Nephron (organoid): Measurements from ENCODE around the gene PPP1CA.

Experiments used
- H3K27ac Mint-ChIP-seq, 3 experiments: 2 replicates each; pipeline ENCODE4 v1.8.0; 2020; ENCODE audit warnings: mixed read lengths in 3 of 3, mild to moderate bottlenecking in 2 of 3, moderate library complexity in 1 of 3
- H3K27me3 Mint-ChIP-seq: 2 replicates; pipeline ENCODE4 v1.8.0; 2021; ENCODE audit warnings: low read depth, mild to moderate bottlenecking, moderate library complexity, mixed read lengths
- H3K36me3 Mint-ChIP-seq: 2 replicates; pipeline ENCODE4 v1.8.0; 2020; ENCODE audit warnings: low read depth, mixed read lengths
- H3K4me1 Mint-ChIP-seq: 2 replicates; pipeline ENCODE4 v1.8.0; 2020; ENCODE audit warnings: mixed read lengths
- H3K4me3 Mint-ChIP-seq, 3 experiments: 2 replicates each; pipeline ENCODE4 v1.8.0; 2020; ENCODE audit warnings: mild to moderate bottlenecking in 3 of 3, mixed read lengths in 3 of 3, moderate library complexity in 2 of 3
- H3K9me3 Mint-ChIP-seq: 2 replicates; pipeline ENCODE4 v1.8.0; 2020; ENCODE audit warnings: mixed read lengths
- TF ChIP-seq, protein P1 (sequence below), 3 experiments: fragments of 200-600 bp; sonication (generic); IDR thresholded peaks; one replicate each; pipeline ENCODE4 v1.5.0; 2021; ENCODE audit warnings: antibody characterized with exemption in 3 of 3; ENCODE audit not compliant: unreplicated experiment in 3 of 3

The PPP1CA gene

DNA sequence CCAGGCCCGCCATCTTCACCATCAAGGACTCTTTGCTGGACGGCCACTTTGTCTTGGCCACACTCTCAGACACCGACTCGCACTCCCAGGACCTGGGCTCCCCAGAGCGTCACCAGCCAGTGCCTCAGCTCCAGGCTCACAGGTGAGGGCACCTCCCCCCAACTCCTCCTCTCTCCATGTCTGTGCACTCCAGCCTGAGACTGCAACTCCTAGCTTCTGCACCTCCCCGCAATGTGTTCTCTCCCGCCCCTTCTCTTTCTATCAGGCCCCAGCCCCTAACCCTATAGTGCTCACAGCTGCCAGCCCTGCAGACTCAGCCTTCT, 5.4 kb downstream of the PPP1CA start:
- peak overlapping the region in 2 of 3 experiments; percentile 31 to 33 for H3K4me3 Mint-ChIP-seq
- peaks cover 14% of the 10 kb centered on the region for H3K36me3 Mint-ChIP-seq
- peaks cover 25% of the 10 kb centered on the region for H3K4me1 Mint-ChIP-seq
- no peaks in the 10 kb centered on the region for H3K9me3 Mint-ChIP-seq
- no peaks in the 10 kb centered on the region for H3K27me3 Mint-ChIP-seq
- H3K27ac Mint-ChIP-seq = peak overlapping the region in 1 of 3 experiments; percentile 62
- TF ChIP-seq, protein P1, sequence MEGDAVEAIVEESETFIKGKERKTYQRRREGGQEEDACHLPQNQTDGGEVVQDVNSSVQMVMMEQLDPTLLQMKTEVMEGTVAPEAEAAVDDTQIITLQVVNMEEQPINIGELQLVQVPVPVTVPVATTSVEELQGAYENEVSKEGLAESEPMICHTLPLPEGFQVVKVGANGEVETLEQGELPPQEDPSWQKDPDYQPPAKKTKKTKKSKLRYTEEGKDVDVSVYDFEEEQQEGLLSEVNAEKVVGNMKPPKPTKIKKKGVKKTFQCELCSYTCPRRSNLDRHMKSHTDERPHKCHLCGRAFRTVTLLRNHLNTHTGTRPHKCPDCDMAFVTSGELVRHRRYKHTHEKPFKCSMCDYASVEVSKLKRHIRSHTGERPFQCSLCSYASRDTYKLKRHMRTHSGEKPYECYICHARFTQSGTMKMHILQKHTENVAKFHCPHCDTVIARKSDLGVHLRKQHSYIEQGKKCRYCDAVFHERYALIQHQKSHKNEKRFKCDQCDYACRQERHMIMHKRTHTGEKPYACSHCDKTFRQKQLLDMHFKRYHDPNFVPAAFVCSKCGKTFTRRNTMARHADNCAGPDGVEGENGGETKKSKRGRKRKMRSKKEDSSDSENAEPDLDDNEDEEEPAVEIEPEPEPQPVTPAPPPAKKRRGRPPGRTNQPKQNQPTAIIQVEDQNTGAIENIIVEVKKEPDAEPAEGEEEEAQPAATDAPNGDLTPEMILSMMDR (IDR thresholded peaks at IDR 0.05; ENCODE audit: unreplicated experiment in 3 of 3) = no peak

DNA sequence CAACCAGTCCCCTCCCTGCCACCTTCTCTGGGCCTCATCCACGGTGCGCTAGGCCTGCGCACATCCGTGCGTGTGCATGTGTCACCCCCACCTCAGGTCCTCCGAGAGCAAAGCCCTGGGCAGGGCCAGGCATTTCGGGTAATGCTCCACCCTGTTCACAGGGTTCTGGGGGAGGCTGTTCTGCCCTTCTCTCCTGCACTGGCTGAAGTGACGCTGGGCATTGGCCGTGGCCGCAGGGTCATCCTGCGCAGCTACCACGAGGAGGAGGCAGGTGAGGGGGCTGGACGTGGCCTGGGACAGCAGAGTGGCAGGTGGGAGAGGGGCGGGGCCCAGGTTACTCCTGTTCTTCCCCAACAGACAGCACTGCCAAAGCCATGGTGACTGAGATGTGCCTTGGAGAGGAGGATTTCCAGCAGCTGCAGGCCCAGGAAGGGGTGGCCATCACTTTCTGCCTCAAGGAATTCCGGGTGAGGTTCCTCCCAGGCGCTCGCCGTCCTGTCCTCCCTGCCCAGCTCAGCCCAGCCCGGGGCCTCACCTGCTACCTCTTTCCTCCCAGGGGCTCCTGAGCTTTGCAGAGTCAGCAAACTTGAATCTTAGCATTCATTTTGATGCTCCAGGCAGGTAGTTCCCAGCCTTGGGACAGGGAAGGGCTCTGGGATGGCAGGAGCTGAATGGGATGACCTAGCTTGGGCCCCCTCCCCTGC, 6.0 kb downstream of the PPP1CA start:
- Mint-ChIP-seq H3K36me3 (peaks cover 14% of the 10 kb centered on the region), H3K27ac (no peak overlapping the region), H3K4me1 (peaks cover 28% of the 10 kb centered on the region), H3K4me3 (no peak overlapping the region), H3K9me3 (no peaks in the 10 kb centered on the region), H3K27me3 (no peaks in the 10 kb centered on the region)
- TF ChIP-seq, protein P1 (IDR thresholded peaks at IDR 0.05; ENCODE audit: unreplicated experiment in 3 of 3) = no peak

DNA sequence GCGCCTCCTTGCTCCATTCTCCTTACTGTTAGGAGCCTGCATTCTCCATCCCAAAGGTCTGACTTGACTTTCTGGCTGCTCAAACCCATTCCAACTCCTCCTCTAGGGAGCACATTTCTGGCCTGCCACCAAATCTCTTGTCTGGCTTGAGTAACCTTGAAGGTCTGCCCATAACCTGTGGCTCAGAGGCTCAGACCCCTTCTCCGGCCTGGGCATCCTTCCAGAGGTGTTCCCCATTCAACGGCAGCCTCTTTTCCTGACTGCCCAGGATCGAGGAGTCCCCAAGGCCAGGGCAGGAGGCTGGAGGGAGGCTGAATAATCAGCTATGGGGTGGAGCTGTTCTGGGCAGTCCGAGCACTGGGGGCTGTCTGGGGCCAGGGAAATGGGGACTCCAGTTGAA, 7.7 kb downstream of the PPP1CA start:
- Mint-ChIP-seq H3K4me3 (peak overlapping the region; percentile 75 to 89 (median 81)), H3K27ac (no peak overlapping the region), H3K9me3 (no peaks in the 10 kb centered on the region), H3K36me3 (peaks cover 14% of the 10 kb centered on the region), H3K4me1 (peaks cover 31% of the 10 kb centered on the region), H3K27me3 (no peaks in the 10 kb centered on the region)
- TF ChIP-seq, protein P1 (IDR thresholded peaks at IDR 0.05; ENCODE audit: unreplicated experiment in 3 of 3) = no peak

DNA sequence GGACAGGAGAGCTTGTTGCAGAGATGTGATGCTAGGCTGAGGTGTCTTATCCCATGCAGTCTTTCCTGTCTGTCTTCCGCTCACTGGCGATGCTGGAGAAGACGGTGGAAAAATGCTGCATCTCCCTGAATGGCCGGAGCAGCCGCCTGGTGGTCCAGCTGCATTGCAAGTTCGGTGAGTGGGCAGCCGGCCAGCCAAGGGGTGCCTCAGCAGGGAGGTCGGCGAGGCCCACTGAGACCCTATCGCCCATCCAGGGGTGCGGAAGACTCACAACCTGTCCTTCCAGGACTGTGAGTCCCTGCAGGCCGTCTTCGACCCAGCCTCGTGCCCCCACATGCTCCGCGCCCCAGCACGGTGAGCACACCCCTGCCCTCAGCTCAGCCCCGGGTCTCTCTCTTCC, 8.2 kb downstream of the PPP1CA start:
- Mint-ChIP-seq H3K27me3 (no peaks in the 10 kb centered on the region), H3K4me3 (peak overlapping the region; percentile 75 to 89 (median 81)), H3K36me3 (peaks cover 13% of the 10 kb centered on the region), H3K27ac (no peak overlapping the region), H3K4me1 (peaks cover 32% of the 10 kb centered on the region), H3K9me3 (no peaks in the 10 kb centered on the region)
- TF ChIP-seq, protein P1 (IDR thresholded peaks at IDR 0.05; ENCODE audit: unreplicated experiment in 3 of 3) = no peak

DNA sequence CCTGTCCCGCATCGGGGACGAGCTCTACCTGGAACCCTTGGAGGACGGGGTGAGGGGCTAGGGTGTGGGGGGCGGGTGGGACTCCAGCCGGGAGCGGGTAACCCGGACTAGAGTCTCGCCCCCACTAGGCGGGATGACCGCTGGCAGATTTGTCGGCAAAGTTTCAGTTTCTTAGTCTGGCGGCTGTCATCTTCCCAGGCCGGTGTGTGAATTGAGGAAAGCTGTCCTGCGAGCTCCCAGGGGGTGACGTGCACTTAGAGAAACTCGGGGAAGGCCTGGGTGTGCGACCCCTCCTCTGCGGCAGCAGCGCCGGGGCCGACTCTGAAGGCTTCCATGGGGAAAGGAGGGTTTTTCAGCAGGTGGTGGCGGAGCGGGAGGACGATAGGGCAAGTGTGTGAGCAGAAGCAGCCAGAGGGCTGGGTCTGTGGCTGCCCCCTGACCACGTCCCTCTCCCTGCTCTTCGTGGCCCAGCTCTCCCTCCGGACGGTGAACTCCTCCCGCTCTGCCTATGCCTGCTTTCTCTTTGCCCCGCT, 9.4 kb downstream of the PPP1CA start:
- H3K36me3 Mint-ChIP-seq = peaks cover 4% of the 10 kb centered on the region

More for the DNA sequence above, 9.4 kb downstream of the PPP1CA start:
- Mint-ChIP-seq H3K4me3 (peak overlapping the region; percentile 88 to 90 (median 89)), H3K27me3 (no peaks in the 10 kb centered on the region), H3K4me1 (peaks cover 30% of the 10 kb centered on the region), H3K9me3 (no peaks in the 10 kb centered on the region), H3K27ac (peak overlapping the region in 1 of 3 experiments; percentile 49)
- TF ChIP-seq, protein P1 (IDR thresholded peaks at IDR 0.05; ENCODE audit: unreplicated experiment in 3 of 3) = no peak
